ENCODE measurements around the gene PSMG1.
"Not testable (repeated sequence)": the region's sequence is repeated elsewhere in the genome, so short reads cannot be mapped to it uniquely, and the experiment has no call there.

Gene PSMG1

GRCh38 chr21:39183272-39184049 lies at the start of gene PSMG1:
Gene PSMG1 (minus strand): TSS chr21:39183451. CDS start chr21:39183385, 66 bp downstream.
- peak; percentile 94 for DNase-seq

GRCh38 chr21:39232861-39233291 lies 49.6 kb upstream of the PSMG1 start:
- DNase-seq = no peak

- no peak for DNase-seq
Observed at GRCh38 chr21:39224930-39225329, 41.7 kb upstream of the PSMG1 start.

- DNase-seq = no peak
Observed at GRCh38 chr21:39221997-39222486, 38.8 kb upstream of the PSMG1 start.

- no peak for DNase-seq
Observed at GRCh38 chr21:39221282-39221996, 38.2 kb upstream of the PSMG1 start.

GRCh38 chr21:39220875-39221274 lies 37.6 kb upstream of the PSMG1 start:
- DNase-seq = not testable (repeated sequence)

GRCh38 chr21:39220150-39220549 lies 36.9 kb upstream of the PSMG1 start:
- no peak for DNase-seq

GRCh38 chr21:39218082-39218409 lies 34.8 kb upstream of the PSMG1 start:
- DNase-seq = no peak

- no peak for DNase-seq
Observed at GRCh38 chr21:39217356-39218081, 34.3 kb upstream of the PSMG1 start.

- no peak for DNase-seq
Observed at GRCh38 chr21:39216290-39216689, 33.0 kb upstream of the PSMG1 start.

- no peak for DNase-seq
Observed at GRCh38 chr21:39215078-39215477, 31.8 kb upstream of the PSMG1 start.

GRCh38 chr21:39209334-39209688 lies 26.1 kb upstream of the PSMG1 start:
- DNase-seq = no peak

- no peak for DNase-seq
Observed at GRCh38 chr21:39208624-39209333, 25.5 kb upstream of the PSMG1 start.

- no peak for DNase-seq
Observed at GRCh38 chr21:39204134-39204533, 20.9 kb upstream of the PSMG1 start.

- DNase-seq = no peak
Observed at GRCh38 chr21:39198800-39199199, 15.5 kb upstream of the PSMG1 start.

GRCh38 chr21:39197448-39198233 lies 14.4 kb upstream of the PSMG1 start:
- DNase-seq = no peak

GRCh38 chr21:39196838-39197237 lies 13.6 kb upstream of the PSMG1 start:
- DNase-seq = no peak

GRCh38 chr21:39196310-39196709 lies 13.1 kb upstream of the PSMG1 start:
- no peak for DNase-seq

- no peak for DNase-seq
Observed at GRCh38 chr21:39193380-39193779, 10.1 kb upstream of the PSMG1 start.

- DNase-seq = no peak
Observed at GRCh38 chr21:39189857-39190604, 6.8 kb upstream of the PSMG1 start.

GRCh38 chr21:39188521-39189139 lies 5.4 kb upstream of the PSMG1 start:
- no peak for DNase-seq

Measured in CD4-positive, alpha-beta T cell treated with Interleukin-12 subunit alpha and Interleukin-12 subunit beta, for 1 hour (primary cell).